OCI-M2 (cell line): ENCODE data around the gene HIVEP3.

Experiments used
- DNase-seq: peaks from one replicate; lab custom pipeline; 2025; ENCODE audit not compliant: unreplicated experiment; lab: John Stamatoyannopoulos, UW

The HIVEP3 gene

GRCh38 chr1:41640141-41640751 is 278.5 kb downstream of the HIVEP3 start:
- DNase-seq: no peak

GRCh38 chr1:41639332-41639936 is 279.3 kb downstream of the HIVEP3 start:
- DNase-seq: no peak

- no peak for DNase-seq
Observed at GRCh38 chr1:41638086-41639024, 280.4 kb downstream of the HIVEP3 start.

GRCh38 chr1:41637367-41637766 is 281.4 kb downstream of the HIVEP3 start:
- DNase-seq: no peak

- DNase-seq: no peak
Observed at GRCh38 chr1:41633764-41634163, 285.0 kb downstream of the HIVEP3 start.

GRCh38 chr1:41632781-41633575 is 285.7 kb downstream of the HIVEP3 start:
- no peak for DNase-seq

- no peak for DNase-seq
Observed at GRCh38 chr1:41631971-41632370, 286.8 kb downstream of the HIVEP3 start.

GRCh38 chr1:41631154-41631553 is 287.6 kb downstream of the HIVEP3 start:
- DNase-seq: no peak

- DNase-seq: no peak
Observed at GRCh38 chr1:41629571-41629970, 289.2 kb downstream of the HIVEP3 start.

- no peak for DNase-seq
Observed at GRCh38 chr1:41629141-41629540, 289.6 kb downstream of the HIVEP3 start.

GRCh38 chr1:41627491-41628280 is 291.0 kb downstream of the HIVEP3 start:
- DNase-seq: no peak

GRCh38 chr1:41626616-41627375 is 291.9 kb downstream of the HIVEP3 start:
- no peak for DNase-seq

- no peak for DNase-seq
Observed at GRCh38 chr1:41626146-41626545, 292.6 kb downstream of the HIVEP3 start.

- no peak for DNase-seq
Observed at GRCh38 chr1:41623736-41624135, 295.0 kb downstream of the HIVEP3 start.

- no peak for DNase-seq
Observed at GRCh38 chr1:41622859-41623732, 295.6 kb downstream of the HIVEP3 start.

GRCh38 chr1:41622402-41622801 is 296.3 kb downstream of the HIVEP3 start:
- DNase-seq: no peak

GRCh38 chr1:41621791-41622190 is 296.9 kb downstream of the HIVEP3 start:
- DNase-seq: no peak

- DNase-seq: no peak
Observed at GRCh38 chr1:41621256-41621655, 297.5 kb downstream of the HIVEP3 start.
